Ovary (tissue), 3 donors: Measurements from ENCODE around the gene NIPA2.

Experiments used
- POLR2A ChIP-seq: fragments of 450-650 bp; IDR thresholded peaks from one replicate; pipeline ENCODE4 v1.6.1; 2017; ENCODE audit warnings: antibody characterized with exemption, mild to moderate bottlenecking, moderate library complexity
- TF ChIP-seq, protein P1 (sequence below), 3 donors: fragments of 450-650 bp in 2 of 3; fragments of 200-600 bp in 1 of 3; IDR thresholded peaks; one replicate each; pipeline versions ENCODE4 v1.5.1 to v1.8.0; 2016 to 2022; ENCODE audit warnings: antibody characterized with exemption in 3 of 3, mild to moderate bottlenecking in 1 of 3
- donor health status: DM: no; HTN: no; CAD: no.

DNA sequence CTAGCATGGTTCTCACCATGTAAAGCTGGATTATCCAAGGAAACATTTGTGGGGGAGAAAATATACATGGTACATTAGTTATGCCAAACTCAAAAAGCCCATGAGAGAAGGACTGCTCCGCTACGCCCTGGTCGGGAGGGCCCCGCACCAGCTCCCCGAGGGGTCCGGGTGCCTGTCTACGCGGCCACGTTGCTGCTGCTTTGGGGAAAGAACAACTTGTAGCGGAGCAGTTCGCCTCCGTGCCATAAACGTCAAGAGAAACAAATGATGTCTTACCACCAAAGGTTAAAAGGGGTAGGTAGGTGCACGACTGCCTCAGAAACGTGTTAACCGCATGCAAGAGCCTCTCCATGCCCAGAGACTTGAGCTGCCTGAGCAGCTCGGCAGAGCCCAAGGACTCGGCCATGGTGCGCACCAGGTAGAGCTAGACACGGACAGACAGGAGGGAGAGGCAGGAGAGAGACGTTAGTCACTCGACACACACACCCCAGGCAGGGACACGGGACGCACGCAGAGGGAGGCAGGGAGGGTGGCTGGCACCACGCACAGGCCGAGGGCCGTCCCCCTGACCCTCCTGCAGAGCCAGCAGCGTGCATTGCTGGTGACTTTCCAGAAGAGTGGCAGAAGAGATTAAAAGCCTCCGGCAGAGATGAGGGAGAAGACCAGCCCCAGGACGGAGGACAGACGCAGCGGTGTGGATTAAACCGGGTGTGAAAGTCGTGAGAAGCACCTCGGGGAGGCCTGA is 78.3 kb downstream of the NIPA2 start:
- TF ChIP-seq, protein P1, sequence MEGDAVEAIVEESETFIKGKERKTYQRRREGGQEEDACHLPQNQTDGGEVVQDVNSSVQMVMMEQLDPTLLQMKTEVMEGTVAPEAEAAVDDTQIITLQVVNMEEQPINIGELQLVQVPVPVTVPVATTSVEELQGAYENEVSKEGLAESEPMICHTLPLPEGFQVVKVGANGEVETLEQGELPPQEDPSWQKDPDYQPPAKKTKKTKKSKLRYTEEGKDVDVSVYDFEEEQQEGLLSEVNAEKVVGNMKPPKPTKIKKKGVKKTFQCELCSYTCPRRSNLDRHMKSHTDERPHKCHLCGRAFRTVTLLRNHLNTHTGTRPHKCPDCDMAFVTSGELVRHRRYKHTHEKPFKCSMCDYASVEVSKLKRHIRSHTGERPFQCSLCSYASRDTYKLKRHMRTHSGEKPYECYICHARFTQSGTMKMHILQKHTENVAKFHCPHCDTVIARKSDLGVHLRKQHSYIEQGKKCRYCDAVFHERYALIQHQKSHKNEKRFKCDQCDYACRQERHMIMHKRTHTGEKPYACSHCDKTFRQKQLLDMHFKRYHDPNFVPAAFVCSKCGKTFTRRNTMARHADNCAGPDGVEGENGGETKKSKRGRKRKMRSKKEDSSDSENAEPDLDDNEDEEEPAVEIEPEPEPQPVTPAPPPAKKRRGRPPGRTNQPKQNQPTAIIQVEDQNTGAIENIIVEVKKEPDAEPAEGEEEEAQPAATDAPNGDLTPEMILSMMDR (IDR thresholded peaks at IDR 0.05) = no peak
- no peak for TF ChIP-seq POLR2A
